Non-pigmented ciliary epithelial cell (primary cell): ENCODE results near the gene ACOT4.
"Not testable (repeated sequence)": the region's sequence is repeated elsewhere in the genome, so short reads cannot be mapped to it uniquely, and the experiment has no call there.

ENCODE experiments used
- DNase-seq: peaks from one replicate; pipeline ENCODE4 v3.0.0-alpha.2; 2010; ENCODE audit warnings: low read depth

Gene ACOT4

DNA sequence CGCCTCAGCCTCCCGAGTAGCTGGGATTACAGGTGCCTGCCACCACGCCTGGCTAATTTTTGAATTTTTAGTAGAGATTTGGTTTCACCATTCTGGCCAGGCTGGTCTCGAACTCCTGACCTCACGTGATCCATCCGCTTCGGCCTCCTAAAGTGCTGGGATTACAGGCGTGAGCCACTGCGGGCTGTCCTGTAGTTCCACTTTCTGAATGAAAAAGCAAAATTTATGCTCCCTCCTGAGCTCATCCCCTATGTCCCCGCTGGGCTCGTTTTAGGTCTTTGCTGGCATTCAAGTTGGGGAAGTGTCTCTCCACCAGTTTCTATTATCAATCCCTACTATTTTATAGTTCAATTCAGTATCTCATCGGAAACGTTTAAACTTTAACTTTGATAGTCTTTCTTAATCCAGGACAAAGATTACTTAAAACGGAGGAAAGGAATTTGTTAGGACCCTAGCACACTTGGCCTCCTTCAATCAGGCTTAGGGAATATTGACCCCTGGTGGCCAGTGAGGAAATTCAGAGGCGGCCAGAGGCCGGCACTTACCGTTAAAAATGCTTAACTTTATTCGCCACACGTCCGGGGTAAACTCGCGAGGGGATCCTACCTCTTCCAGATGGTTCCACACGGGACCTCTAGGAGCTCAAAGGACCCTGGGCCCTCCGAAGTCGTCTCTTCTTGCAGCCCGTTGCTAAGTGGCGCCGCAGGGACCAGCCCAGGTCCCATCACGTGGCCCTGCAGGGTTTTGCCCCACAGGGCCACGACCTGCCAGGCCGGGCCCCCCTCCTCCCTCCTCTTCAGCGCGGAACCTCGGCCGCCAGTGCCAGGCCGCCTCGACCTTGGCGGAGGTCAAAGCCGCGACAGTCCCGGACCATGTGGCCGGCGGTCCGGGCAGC is 41.7 kb downstream of the ACOT4 start:
- no peak for DNase-seq

DNA sequence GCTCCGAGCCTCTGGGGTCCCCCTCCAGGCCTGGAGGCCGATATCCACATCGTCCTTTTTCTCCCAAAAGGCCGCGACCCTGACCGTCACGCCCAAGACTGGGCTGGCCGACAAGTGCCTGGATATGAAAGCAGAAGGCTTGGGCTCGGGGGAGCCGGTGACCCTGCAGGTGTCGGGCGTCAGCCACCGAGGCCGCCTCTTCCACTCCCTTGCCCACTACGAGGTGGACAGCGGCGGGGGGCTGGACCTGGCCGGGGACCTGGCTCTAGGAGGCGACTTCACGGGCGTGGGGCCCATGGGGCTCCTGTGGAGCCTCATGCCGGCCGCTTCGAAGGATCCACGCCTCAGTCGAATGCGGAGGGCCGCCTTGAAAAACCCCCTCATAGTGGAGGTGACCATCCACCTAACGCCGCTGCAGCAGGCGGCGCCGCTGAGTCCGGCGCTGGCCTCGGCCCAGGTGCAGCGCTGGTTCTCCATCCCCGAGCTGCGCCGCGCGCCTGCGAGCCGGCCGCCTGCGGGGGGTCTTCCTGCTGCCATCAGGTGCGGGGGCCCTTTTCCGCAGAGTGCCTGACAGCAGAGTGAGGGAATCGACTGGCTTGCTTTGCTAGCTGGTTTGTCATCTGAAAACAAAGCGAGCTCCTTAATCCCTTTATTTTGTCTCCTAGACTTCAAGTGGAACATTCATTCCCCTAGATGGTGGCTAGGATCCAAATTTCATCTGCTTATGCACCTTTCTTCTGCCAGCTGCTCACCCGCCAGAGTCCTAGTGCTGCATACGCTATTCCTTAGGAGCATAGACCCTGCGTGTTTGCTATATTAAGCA is 42.5 kb downstream of the ACOT4 start:
- DNase-seq, result no peak

DNA sequence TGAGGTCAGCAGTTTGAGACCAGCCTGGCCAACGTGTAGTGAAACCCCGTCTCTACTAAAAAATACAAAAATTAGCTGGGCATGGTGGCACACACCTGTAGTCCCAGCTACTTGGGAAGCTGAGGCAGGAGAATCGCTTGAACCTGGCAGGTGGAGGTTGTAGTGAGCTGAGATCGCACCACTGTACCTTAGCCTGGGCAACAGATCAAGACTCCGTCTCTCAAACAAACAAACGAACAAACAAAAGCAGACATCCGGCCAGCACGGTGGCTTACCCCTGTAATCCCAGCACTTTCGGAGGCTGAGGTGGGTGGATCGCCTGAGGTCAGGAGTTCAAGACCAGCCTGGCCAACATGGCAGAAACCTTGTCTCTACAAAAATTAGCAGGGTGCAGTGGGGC is 44.7 kb downstream of the ACOT4 start:
- not testable (repeated sequence) for DNase-seq

DNA sequence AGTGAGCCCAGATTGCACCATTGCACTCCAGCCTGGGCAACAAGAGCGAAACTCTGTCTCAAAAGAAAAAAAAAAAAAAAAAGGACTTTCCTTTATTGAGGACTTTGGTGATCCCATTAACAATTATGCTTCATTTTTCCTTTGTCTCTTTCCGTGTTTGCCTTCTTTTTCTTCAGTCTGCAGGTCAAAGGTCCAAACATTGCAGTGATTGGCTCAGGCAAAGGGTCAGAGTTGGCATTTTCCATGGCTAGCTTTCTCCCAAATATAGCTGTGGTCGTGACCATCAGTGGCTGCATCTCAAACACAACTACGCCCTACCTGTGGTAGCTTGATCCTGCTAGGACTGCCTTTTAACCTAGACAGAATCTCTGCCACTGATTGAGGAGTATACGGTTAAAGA is 46.2 kb downstream of the ACOT4 start:
- no peak for DNase-seq

DNA sequence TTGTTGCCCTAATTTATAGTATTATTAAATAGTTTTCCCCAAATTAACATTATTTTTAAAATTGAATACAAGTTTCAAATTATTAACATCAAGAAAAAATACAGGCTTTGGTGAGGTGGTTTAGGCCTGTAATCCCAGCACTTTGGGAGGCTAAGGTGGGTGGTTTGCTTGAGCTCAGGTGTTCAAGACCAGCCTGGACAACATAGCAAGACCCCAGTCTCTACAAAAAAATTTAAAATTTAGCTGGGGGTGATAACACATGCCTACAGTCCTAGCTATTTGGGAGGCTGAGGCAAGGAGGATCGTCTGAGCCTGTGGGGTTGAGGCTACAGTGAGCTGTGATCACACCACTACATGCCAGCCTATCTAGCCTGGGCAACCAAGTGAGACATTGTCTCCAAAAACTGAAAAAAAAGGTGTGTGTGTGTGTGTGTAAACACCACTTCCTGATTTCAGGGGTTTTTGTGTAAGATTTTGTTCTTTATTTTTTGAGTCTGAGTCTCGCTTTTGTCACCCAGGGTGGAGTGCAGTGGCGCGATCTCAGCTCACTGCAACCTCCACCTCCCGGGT is 49.2 kb downstream of the ACOT4 start:
- DNase-seq, result no peak

DNA sequence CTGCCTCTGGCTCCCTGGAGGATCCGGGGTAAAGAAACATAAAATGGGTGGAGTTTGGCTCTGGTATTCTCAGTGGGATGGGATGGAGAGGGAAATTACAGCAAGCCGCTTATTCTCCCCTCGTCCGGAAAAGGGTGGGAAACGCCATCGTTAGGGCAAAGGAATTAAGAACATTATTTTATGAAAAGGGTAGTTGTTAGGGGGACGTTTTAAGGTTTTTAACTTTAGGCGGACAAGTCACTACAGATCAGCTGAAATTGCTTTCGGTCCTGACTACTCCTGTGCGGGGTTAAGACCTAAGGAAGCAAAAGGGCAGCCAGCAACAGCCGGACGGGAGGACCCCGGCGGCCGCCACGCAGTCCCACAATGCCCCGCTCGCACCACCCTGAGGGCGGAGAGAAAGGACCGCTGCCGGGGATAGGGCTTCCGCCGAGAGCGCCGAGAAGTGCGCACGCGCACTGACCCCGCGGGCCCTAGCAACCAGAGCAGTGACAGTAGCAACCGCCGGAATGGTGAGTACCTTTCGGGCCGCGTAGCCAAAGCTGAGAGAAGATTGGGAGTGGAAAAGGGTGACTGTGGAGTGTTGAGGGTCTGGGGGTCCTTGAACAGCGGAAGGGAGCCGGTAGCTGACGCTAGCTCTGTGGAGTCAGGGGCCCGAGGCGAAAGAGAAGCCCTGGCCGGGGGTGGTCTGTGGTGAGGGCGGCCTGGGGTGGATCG is 53.0 kb downstream of the ACOT4 start, which contains the start of gene DNAL1:
DNAL1 (plus strand) TSS at position 456 of the 717 bp plus-strand sequence; CDS start at position 510, 54 bp downstream.
- DNase-seq, result peak; percentile 36

DNA sequence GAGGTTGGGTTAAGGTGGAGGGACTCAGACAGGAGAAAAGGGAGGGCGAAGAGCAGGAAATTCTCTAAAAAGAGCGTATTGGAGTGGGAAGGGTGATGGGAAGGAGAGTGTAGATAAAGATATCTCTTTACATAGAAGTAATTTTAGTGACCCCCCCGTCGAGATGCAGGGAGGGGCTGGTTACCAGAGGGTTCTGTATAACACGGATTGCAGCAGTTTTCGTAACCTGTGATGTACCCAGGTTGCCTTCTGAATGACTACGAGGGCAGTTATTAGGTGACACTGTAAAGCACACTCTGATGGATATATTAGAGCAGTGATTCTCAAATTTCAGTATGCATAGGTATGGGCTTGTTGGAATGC is 53.6 kb downstream of the ACOT4 start:
- DNase-seq, result no peak
